NCI-H1930 (cell line): ENCODE results near the gene SMC1B.

Experiments
- DNase-seq, 2 experiments: peaks; one replicate each; lab custom pipeline; 2025; lab: John Stamatoyannopoulos, UW

SMC1B gene

DNA sequence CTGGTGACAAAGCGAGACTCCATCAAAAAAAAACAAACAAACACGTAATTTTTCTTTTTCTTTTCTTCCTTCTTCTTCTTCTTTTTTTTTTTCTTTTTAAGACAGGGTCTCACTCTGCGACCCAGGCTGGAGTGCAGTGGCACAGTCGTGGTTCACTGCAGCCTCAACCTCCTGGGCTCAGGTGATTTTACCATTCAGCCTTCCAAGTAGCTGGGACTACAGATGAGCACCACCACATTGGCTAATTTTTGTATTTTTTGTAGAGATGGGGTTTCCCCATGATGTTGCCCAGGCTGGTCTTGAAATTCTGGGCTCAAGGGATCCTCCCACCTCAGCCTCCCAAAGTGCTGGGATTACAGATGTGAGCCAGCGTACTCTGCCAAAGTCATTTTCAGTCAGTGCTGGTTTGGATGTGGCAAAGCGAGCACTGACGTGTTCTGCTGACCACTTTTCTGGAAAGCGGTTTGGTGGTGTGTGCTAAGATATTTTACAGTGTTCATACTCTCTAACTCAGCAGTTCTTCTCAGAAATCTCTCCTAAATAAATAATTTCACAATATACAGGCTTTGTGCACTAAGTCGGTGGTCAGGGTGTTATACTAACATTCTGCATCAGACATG is 92.9 kb downstream of the SMC1B start:
- DNase-seq = no peak

DNA sequence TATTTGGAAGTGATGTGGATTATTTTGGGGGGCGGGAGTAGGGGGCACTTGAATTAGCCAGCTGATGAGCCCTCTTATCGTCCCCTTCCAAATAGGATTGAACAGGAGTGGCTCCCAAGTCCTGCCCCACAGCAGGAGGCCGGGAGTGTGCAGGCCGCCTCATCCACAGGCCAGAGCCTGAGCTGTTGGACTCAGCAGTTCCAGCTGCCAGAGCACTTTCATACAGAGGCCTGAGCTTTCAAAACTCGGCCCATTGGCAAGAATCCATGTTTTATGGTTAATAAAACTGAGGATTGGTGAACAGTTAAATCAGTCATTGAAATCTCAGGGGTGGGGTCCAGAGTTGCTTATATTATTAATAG is 94.1 kb downstream of the SMC1B start:
- no peak for DNase-seq

DNA sequence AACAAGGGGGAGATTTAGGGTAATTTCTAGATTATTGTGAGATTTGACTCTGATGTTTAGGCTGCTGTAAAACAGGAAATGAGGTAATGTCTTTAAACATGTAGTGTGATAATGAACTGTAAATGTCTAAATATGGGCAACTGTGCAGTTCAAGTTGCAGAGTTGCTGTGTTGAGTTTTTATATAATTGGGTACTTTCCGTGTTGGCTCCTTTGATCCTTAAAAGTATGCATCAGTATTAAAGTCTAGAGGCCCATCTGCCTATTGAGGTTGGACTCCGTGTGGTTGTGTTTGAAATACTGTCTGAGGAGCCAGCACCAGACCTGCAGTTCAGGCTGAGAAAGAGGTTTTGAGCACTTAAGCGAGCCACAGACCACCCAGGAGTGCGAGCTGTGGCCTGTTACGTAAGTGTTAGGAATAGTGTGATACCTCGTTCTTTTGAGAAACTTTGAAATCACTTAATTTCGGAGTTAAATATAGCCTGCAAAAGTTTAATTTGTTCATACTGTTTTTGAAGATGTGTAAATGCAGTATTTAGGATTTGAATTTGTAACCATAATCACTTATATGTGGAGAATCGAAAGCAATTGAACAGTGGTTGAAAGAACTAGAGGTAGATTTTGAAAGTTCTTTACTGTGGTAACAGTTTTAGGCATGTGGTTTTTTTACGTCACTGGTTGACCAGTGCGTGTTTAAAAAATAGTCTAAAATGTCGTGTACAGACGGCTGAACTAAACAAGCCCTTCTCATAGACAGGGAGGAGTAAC is 94.7 kb downstream of the SMC1B start:
- no peak for DNase-seq

DNA sequence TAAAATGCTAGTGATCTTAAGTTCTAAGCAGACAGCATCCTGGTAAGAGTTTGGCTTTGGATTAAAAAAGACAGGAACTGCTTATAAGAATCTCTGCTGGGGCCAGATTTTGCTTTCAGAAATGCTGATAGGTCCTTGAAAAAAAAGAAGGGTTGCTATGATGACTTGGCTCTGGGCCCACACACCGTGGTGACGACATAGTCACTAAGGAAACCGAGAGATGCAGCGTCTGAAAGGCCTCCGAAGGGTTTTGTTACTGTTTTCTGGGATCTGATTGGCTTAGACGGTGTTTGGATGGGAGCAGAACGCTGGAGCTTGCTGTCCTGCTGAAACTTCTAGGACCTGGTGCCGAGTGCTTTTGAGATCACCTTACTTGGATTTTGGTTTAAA is 95.2 kb downstream of the SMC1B start:
- no peak for DNase-seq

DNA sequence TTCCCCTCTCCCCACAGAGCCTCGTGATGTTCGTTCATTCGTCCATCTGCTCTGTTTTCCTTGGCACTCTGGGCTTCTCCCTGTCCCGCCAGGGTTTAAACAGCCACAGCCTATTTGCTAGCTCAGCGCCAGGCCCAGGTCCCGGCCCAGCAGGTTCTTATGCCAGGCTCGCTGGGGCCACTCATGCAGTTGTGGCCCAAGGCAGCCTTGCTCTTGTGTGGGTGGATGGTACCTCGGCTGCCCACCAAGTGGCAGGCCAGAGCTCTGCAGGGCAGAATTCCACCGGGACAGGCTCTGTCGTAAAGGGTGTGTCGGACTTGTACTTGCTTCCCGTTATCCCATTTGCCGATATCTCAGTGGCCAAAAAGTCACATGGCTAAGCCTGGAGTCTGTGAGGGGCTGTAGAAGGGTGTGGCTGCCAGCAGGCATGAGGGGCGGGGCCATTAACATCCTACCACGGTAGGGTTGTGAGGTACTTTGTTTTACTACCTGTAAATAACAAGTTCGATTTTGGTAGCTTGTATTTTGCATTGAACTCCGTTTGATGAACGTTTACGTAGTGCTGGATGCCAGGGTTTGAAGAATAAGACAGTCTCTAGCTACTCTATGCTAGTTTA is 95.7 kb downstream of the SMC1B start:
- peak; percentile 15 to 21 for DNase-seq

DNA sequence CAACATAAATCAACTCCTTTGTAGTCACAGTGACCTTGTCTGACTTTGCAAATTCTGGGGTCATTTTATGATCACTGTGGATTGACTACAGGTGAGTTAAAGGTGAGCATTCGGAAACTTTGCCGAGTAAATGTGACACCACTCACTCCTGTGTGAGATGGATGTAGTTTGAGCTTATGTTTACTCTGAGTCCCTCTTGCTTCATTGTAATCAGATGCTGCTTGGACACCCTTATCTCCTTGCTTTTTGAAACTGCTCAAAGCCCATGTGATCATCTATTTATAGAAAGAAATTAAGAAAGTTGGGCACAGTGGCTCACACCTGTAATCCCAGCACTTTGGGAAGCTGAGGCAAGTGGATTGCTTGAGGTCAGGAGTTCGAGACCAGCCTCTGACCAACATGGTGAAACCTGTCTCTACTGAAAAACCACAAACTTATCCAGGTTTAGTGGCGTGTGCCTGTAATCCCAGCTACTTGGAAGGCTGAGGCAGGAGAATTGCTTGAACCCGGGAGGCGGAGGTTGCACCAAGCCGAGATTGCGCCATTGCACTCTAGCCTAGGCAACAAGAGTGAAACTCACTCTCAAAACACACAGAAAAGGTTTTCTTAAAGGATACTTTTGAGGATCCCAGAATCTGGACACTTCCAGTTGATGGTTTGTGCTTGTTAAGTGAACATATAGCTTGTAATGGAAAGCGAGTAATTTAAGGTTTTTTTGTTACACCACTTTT is 96.4 kb downstream of the SMC1B start:
- DNase-seq = no peak

DNA sequence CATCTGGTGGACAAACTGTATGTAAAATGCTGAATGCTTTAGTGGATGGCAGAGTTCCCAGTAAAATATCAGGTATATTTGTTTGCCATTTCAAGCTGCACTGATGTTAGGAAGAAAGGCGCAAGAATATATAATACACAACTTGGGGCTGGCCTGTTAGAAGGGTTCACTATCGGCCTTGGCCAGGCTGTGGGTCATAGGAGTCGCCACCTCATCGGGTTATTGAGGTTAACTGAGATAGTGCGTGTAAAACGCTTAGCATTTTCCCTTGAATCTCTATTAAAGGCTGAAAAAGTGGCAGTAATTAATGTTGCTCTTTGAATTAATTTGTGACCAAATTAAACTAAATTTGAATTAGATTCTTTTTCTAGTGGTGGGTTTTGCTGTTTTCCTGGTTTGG is 98.6 kb downstream of the SMC1B start:
- DNase-seq = no peak

DNA sequence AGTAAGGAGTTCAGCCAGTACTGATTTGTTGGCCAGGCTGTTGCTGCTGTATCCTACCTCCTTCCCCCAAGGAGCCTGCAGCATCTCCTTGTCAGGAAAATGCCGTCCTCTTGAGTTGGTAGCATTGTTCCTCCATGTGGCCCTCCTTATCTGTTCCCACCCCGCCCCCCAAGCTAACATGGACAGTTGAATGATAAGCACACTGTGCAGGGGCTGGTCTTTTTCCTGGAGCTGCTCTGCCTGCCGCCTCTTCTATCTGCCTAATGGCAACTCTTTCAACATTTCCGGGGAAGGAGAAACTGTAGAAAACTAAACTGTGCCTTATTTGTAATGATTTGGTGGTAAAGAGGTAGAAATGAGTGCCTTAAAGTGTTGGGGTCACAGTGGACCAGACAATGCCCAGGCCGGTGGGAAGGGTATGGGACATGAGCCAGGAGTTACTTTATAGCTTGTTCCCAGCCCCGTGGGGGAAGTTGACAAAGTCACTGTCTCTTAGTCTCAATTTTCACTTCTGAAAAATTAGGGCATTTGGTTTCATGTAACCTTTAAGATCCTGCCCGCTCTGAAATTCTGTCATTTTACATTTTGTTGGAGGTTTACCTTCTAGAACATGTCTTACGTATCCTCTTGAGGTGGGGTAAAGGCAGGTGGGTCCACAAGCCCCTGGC is 99.2 kb downstream of the SMC1B start:
- DNase-seq = no peak

DNA sequence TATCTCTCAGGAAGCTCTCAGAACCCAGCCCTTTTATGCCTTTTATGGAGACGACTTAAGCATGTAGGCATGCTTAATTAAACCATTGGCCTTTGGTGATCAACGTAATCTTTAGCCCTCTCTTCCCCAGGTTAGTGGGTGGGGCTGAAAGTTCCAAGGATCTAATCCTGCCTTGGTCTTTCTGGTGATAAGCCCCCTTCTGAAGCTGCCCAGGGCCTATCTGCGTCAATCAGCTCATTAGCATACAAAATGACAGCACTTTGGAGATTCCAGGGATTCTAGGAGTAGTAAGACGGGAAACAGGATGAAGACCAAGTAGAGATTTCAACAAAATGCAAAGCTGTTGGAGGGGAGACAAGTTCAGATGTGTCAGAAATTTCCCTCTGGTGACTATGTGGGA is 100.5 kb downstream of the SMC1B start:
- no peak for DNase-seq

DNA sequence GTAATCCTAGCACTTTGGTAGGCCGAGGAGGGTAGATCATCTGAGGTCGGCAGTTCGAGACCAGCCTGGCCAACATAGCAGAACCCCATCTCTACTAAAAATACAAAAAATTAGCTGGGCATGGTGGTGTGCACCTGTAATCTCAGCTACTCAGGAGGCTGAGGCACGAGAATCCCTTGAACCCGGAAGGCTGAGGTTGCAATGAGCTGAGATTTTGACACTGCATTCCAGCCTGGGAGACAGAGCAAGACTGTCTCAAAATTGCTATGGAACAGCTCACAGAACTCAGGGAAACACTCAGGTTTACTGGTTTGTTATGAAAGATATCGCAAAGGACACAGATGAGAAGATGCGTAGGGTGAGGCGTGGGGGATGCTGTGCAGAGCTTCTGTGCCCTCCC is 101.0 kb downstream of the SMC1B start:
- no peak for DNase-seq

DNA sequence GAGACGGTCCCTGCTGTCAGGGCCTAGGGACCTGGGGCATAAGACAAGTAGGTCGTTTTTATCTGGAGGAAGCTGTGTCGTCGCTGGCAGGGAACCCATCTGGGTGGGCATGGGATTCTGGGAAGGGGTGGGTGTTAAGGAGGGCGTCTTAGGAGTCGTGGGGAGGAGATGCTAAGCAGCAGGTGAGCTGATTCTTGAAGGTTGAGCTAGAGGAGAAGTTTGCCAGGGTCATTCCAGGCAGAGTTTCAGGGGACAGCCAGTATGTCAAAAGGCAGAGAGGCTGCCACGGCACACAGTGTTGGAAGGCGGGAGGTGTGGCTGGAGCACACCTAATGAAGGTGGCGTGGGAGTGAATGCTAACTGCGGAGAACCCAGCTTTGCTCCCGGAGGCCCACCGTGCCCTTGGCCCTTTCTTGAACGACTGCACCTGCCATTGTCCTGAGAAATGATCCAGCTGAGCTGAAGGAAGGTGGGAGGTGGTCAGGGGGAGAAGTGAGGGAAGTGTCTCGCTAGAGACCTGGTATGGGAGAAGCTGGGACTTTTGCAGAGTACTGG is 102.3 kb downstream of the SMC1B start:
- no peak for DNase-seq

DNA sequence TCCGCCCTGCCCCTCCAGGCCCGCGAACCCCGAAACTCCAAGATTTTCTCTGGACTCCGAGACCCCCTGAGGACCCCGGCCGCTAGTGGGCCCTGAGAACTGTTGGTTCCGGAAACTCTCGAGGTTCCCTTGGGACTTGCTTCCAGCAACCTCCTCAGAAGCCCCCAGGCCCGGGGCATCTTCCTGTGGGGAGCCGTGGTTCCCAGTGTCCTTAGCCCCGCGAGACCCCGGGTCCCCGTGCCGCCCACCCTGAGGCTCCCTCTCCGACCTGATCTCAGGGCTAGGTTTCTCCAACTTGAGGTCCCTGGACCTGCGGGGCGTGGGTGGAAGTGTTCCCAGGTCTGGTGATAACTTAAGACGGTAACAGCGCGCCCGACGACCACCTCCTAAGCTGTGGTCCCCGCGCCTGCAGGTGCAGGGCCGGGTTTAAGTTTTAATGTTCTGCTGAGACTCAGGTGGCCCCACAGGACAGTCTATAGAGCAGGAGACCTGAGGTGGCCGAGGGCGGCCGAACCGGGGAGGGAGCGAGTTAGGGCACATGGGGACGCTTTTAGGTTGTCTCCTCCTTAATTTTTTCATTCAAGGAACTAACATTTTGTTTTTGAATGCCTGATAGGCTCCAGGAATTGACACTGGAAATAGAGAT is 102.9 kb downstream of the SMC1B start:
- DNase-seq = no peak

DNA sequence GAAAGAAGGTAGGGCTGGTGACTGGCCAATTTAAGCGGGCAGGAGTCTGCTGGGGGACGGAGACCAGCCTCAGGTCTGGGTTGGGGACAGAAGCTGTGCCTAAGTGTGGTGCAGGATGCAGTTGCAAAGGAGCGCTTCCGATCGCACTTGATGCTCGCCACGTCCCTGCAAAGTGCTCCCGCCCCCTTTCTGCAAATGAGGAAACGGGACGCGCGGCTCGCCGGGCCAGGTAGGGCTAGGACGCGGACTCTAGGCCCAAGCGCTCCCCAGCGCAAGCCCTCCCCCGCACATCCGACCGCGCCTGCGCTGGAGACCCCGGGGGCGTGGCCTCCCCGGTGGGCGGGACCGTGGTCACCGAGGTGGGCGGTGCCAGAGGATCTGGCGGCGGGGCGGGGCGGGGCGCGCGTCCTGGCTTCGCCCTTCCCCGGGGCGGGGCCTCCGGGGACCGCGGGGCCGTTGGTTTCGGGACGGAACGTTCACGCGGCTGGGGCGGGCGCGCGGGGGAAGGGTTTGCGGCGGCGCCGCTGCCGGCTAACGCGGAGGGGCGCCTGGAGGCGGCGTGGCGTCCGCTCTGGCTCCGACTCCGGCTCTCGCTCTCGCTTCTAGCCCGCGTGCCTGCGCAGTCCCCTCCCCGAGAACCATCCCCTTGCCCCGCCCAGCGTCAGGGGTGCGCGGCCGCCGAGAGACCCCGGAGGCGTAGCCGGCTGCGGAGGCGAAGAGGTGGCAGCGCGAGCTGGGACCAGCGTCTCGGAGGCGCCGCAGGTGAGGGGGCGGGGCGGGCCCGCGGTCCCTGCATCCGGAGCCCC is 103.8 kb downstream of the SMC1B start, which contains the start of gene FAM118A:
TSS of gene FAM118A (plus strand) at position 513 of the 806 bp plus-strand sequence. CDS start 12,446 bp downstream, outside the sequence.
- peak; percentile 89 to 91 for DNase-seq

DNA sequence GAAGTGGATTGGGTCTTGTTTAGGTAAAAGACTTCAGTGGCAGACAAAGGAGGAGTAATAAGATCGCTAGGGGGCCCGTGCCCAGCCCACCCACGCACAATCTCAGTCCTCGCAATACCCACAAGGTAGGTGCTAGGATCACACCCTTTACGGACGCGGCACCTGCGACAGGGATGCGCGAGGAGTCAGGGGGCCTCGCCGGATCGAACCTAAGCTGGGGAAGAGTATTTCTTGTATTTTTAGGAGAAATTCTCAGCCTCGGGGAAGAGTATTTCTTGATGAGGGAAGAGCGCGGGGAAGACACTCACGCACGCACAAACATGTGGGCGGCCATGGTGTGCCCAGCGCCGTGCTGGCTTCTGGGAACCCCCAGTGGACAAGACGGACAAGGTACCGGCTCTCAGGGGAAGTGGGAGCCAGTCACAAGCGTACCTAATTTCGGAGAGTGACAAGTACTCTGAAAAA is 104.4 kb downstream of the SMC1B start:
- DNase-seq = no peak

DNA sequence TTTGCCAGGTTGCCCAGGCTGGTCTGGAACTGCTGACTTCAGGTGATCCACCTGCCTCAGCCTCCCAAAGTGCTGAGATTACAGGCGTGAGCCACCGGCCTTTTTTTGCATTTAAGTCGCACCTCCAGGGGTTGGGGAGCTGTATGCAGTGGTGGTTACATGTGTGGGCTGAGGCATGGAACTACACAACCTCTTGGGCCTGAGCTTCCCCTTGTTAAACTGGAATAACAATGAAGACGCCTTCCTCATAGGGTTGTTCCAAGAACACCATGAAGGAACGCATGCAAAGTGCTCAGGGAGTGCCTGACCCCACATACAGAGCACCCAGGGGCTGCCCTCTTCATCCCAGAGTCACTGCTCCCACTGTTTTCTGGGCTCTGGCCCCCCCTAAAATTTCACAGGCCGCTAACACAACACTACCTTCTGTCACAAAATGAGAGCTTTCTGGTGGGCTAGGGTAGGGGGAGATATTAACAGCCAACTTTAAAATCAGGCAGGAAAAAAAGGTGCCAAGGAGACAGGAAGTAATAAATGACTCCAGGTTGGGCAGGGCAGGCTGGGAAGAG is 104.9 kb downstream of the SMC1B start:
- DNase-seq = no peak

DNA sequence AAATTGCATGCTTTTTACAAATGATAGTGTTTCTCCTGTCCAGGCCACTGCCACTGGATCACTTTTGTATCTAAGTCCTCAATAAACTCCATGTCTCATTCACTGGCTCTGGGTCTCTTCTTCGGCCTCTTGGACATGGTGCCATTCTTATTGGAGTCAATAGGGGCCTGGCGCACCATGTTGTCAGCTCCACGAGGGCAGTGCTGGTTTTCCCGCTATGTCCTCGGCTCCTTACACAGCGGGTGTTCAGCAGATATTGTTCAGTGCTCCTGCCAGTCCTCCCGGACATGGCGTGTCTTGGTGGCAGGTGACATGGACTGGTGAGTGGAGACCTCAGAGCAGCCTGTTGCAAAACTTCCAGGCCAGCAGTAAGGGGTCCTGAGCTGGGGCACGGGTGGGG is 107.3 kb downstream of the SMC1B start:
- DNase-seq = no peak

DNA sequence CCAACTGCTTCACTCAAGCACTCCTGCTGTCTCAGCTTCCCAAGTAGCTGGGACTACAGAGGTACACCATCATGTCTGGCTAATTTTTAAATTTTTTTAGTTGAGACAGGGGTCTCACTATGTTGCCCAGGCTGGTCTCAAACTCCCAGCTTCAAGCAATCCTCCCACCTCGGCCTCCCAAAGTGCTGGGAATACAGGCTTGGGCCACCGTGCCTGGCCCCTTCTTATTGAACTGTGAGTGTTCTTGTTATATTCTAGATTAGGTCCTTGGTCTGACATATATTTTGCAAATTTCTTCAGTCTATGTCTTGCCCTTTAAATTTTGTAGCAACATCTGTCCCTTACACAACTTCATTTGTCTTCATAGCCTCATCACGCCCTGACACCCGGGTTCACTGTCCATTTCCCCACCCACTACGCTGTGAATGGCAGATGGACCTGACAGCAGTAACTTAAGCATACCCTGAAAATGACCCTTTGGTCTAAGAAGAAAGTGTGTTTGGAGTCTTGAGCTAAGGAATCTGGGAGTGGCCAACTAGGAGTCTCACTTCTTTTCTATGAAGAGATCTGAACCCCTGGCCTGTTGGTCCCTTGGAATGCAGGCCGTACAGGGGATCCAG is 107.8 kb downstream of the SMC1B start:
- DNase-seq = no peak

DNA sequence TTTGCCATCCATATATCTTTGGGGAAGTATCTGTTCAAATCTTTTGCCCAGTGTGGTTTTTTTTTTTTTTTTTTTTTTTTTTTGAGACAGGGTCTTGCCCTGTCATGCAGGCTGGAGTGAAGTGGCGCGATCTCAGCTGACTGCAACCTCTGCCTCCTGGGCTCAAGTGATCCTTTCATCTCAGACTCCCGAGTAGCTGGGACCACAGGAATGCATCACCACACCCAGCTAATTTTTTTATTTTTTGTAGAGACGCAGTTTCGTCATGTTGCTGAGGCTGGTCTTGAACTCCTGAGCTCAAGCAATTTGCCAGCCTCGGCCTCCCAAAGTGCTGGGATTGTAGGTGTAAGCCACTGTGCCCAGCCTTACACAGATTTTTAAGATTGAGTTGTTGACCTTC is 108.4 kb downstream of the SMC1B start:
- no peak for DNase-seq

DNA sequence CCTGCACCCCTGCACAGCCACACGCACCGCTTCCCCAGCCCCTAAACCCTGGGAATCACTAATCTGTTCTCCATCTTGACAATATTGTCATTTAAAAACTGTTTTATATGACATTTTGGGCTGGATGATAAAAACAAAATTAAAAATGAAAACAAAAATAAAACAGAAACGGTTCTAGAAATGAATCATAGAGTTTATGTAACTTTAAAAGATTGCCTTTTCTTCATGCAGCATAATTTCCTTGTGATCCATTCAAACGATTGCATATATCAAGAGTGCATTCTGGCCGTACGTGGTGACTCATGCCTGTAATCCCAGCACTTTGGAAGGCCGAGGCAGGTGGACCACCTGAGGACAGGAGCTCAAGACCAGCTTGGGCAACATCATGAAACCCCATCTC is 110.2 kb downstream of the SMC1B start:
- DNase-seq = no peak

DNA sequence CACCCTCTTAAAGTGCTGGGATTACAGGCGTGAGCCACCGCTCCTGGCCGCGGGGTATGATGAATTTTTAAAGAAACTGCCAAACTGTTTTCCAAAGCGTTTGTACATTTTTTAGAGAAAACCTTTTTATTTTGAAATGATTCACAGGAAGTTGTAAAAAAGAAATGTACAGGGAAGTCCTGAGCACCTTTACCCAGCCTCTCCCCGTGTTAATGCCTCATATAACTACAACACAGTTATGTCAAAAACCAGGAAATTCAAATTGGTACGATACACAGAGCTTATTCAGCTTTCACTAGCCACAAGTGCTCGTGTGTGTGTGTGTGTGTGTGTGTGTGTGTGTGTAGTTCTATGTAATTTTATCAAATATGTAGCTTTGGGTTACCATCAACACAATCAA is 110.6 kb downstream of the SMC1B start:
- no peak for DNase-seq
